Measurements from ENCODE around the gene ARHGEF25. TPM values are rescaled to one million over a fixed set of nuclear protein-coding genes. Genes with fewer than 3 reads are reported as not detected.
A peak's percentile ranks its signal among the peaks of the same experiment; 100 is the strongest.

The ARHGEF25 gene
- total RNA-seq, 1 experiment from 2014 or later, result 12.9 TPM

GRCh38 chr12:57592551-57593165 is 18.6 kb upstream of the ARHGEF25 start:
- intact Hi-C loops (cut with micrococcal nuclease; ENCODE audit: unreplicated experiment), result loop anchor here (10.0 kb wide), 1 partner anchor 132 kb away; no protein-coding TSS in a partner anchor
- TF ChIP-seq, protein P1, sequence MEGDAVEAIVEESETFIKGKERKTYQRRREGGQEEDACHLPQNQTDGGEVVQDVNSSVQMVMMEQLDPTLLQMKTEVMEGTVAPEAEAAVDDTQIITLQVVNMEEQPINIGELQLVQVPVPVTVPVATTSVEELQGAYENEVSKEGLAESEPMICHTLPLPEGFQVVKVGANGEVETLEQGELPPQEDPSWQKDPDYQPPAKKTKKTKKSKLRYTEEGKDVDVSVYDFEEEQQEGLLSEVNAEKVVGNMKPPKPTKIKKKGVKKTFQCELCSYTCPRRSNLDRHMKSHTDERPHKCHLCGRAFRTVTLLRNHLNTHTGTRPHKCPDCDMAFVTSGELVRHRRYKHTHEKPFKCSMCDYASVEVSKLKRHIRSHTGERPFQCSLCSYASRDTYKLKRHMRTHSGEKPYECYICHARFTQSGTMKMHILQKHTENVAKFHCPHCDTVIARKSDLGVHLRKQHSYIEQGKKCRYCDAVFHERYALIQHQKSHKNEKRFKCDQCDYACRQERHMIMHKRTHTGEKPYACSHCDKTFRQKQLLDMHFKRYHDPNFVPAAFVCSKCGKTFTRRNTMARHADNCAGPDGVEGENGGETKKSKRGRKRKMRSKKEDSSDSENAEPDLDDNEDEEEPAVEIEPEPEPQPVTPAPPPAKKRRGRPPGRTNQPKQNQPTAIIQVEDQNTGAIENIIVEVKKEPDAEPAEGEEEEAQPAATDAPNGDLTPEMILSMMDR (conservative IDR thresholded peaks at IDR 0.05), result no peak
- TF ChIP-seq EZH2 (IDR thresholded peaks at IDR 0.05; ENCODE audit: low read depth), result no peak
- Histone ChIP-seq H3K9me2 (ENCODE audit: insufficient read depth) (no peaks in the 10 kb centered on the region), H4K20me1 (ENCODE audit: insufficient read depth) (no peaks in the 10 kb centered on the region), H3K36me3 (ENCODE audit: low read depth) (peaks cover 18% of the 10 kb centered on the region), H3K4me1 (replicated peaks; ENCODE audit: insufficient read depth) (peaks cover 15% of the 10 kb centered on the region), H3K4me3 (peak overlapping the region; percentile 97; the same call in 1 of the 2 replicates), H3K9me3 (ENCODE audit: insufficient read depth, low read depth) (no peaks in the 10 kb centered on the region), H3K27me3 (ENCODE audit: insufficient read depth, low read depth) (peaks cover 8% of the 10 kb centered on the region; the same call in 1 of the 2 replicates), H3K4me2 (peak overlapping the region; percentile 95), H3F3A (ENCODE audit: insufficient read depth, low read depth) (no peaks in the 10 kb centered on the region), H3K27ac (no peak overlapping the region), H2AFZ (no peak overlapping the region), H3K79me2 (ENCODE audit: low read depth) (peaks cover 23% of the 10 kb centered on the region)
- ChIA-PET POLR2A (ENCODE audit: unreplicated experiment) (no interaction called here), CTCF (interaction anchor here (0.7 kb wide), 1 partner anchor 316 kb away, joined by 3 read pairs; no protein-coding TSS in a partner anchor)
- BruUV-seq (replicated peaks), result no TSS peak
- DNase-seq, result no peak

DNA sequence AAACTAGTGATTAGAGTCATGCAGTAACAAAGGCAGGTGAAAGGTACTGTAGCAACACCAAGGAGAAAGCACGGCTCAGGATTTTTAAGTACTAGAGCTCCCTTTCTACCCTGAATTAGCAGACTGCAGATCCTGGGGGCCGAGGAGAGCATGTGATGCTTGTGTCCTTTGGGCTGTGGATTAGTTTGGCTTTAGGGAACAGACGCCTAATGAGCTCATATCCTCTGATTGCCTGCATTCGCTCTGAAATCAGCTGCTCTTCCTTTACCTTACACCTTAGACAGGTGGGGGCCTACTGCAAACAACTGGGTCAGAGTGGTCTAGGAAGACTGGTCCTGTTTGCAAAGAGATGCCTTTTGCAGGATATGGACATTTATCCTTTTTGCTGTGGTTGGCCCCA is 18.0 kb upstream of the ARHGEF25 start:
- no peak overlapping the region for H2AFZ ChIP-seq
- H3F3A ChIP-seq (ENCODE audit: insufficient read depth, low read depth), result no peaks in the 10 kb centered on the region
- no peak for TF ChIP-seq EZH2 (IDR thresholded peaks at IDR 0.05; ENCODE audit: low read depth)
- H3K4me2 ChIP-seq, result peak overlapping the region; percentile 95
- ChIA-PET CTCF (interaction anchor here (0.6 to 0.7 kb wide), 2 partner anchors 199 to 317 kb away, joined by 3 to 6 read pairs; no protein-coding TSS in a partner anchor), POLR2A (ENCODE audit: unreplicated experiment) (interaction anchor here (0.6 kb wide), 1 partner anchor 466 kb away, joined by 6 read pairs; no protein-coding TSS in a partner anchor)
- intact Hi-C loops (cut with micrococcal nuclease; ENCODE audit: unreplicated experiment), result loop anchor here (10.0 kb wide), 1 partner anchor 132 kb away; no protein-coding TSS in a partner anchor
- H3K36me3 ChIP-seq (ENCODE audit: low read depth), result peaks cover 18% of the 10 kb centered on the region
- no peak for DNase-seq
- no peaks in the 10 kb centered on the region for H4K20me1 ChIP-seq (ENCODE audit: insufficient read depth)
- peaks cover 23% of the 10 kb centered on the region for H3K79me2 ChIP-seq (ENCODE audit: low read depth)
- peaks cover 3% of the 10 kb centered on the region; the same call in 1 of the 2 replicates for H3K27me3 ChIP-seq (ENCODE audit: insufficient read depth, low read depth)
- H3K4me3 ChIP-seq, result no peak overlapping the region
- no peaks in the 10 kb centered on the region for H3K9me3 ChIP-seq (ENCODE audit: insufficient read depth, low read depth)
- H3K4me1 ChIP-seq (replicated peaks; ENCODE audit: insufficient read depth), result peaks cover 15% of the 10 kb centered on the region
- H3K27ac ChIP-seq, result no peak overlapping the region
- no TSS peak for BruUV-seq (replicated peaks)
- H3K9me2 ChIP-seq (ENCODE audit: insufficient read depth), result no peaks in the 10 kb centered on the region

GRCh38 chr12:57600395-57600794 is 10.8 kb upstream of the ARHGEF25 start:
- Histone ChIP-seq H2AFZ (no peak overlapping the region), H3K4me1 (replicated peaks; ENCODE audit: insufficient read depth) (no peaks in the 10 kb centered on the region), H3K4me2 (no peak overlapping the region), H3K9me3 (ENCODE audit: insufficient read depth, low read depth) (no peaks in the 10 kb centered on the region), H3K27ac (no peak overlapping the region), H4K20me1 (ENCODE audit: insufficient read depth) (no peaks in the 10 kb centered on the region), H3K27me3 (ENCODE audit: insufficient read depth, low read depth) (peaks cover 3% of the 10 kb centered on the region; the same call in 1 of the 2 replicates), H3K36me3 (ENCODE audit: low read depth) (peaks cover 13% of the 10 kb centered on the region; the same call in 1 of the 2 replicates), H3K9me2 (ENCODE audit: insufficient read depth) (no peaks in the 10 kb centered on the region), H3K79me2 (ENCODE audit: low read depth) (no peaks in the 10 kb centered on the region), H3K4me3 (no peak overlapping the region), H3F3A (ENCODE audit: insufficient read depth, low read depth) (peaks cover 8% of the 10 kb centered on the region; the same call in 1 of the 2 replicates)
- no TSS peak for BruUV-seq (replicated peaks)
- no peak for DNase-seq
- POLR2A ChIA-PET (ENCODE audit: unreplicated experiment), result no interaction called here
- TF ChIP-seq, protein P1 (conservative IDR thresholded peaks at IDR 0.05), result no peak
- TF ChIP-seq EZH2 (IDR thresholded peaks at IDR 0.05; ENCODE audit: low read depth), result no peak
- CTCF ChIA-PET, result no interaction called here
- intact Hi-C loops (cut with micrococcal nuclease; ENCODE audit: unreplicated experiment), result no loop called here

Measured in PC-9 (cell line).